DOHH2 (cell line): Measurements from ENCODE around the gene EYA2.

Experiments used
- EZH2phosphoT487 ChIP-seq: fragments of 200-600 bp; sonication (generic); IDR thresholded peaks from 2 replicates; pipeline ENCODE4 v1.6.1; 2017; ENCODE audit warnings: borderline replicate concordance, mild to moderate bottlenecking, antibody characterized with exemption, low read length, moderate library complexity, mixed read lengths
- TF ChIP-seq, protein P1 (sequence below): fragments of 200-600 bp; sonication (generic); IDR thresholded peaks from one replicate; pipeline ENCODE4 v1.5.1; 2014; ENCODE audit warnings: antibody characterized with exemption, mild to moderate bottlenecking, low read depth, low read length; ENCODE audit not compliant: poor library complexity, severe bottlenecking

DNA sequence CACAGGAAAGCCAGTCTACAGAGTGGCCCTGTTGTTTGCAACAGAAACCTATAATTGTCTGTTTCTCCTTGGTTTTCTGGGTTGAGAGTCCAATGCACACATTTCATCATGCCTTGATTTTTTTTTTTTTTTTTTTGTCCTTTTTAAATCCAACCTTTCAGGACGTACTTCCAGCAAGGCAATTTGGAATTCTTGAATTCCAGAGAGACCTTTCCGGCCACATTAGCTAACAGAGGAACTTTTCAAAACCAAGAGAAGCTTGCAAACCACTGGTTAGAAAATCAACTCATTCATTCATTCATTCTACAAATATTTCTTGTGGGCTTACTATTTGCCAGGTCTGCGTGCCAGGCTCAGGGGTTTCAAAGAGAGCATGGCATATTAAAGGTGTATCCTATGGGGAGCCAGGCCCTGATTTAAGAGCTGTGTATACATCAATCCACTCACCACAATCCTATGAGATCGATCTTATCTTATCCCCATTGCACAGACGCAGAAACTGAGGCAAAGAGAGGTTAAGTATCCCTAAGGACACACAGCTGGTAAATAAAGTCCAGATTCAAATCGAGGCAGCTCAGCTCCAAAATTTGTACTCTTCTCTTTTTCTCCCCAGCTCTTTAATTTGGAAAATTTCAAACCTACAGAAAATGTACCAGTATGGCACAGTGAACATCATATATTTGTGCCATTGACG is 43.0 kb downstream of the EYA2 start:
- TF ChIP-seq, protein P1, sequence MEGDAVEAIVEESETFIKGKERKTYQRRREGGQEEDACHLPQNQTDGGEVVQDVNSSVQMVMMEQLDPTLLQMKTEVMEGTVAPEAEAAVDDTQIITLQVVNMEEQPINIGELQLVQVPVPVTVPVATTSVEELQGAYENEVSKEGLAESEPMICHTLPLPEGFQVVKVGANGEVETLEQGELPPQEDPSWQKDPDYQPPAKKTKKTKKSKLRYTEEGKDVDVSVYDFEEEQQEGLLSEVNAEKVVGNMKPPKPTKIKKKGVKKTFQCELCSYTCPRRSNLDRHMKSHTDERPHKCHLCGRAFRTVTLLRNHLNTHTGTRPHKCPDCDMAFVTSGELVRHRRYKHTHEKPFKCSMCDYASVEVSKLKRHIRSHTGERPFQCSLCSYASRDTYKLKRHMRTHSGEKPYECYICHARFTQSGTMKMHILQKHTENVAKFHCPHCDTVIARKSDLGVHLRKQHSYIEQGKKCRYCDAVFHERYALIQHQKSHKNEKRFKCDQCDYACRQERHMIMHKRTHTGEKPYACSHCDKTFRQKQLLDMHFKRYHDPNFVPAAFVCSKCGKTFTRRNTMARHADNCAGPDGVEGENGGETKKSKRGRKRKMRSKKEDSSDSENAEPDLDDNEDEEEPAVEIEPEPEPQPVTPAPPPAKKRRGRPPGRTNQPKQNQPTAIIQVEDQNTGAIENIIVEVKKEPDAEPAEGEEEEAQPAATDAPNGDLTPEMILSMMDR: no peak
- no peak for TF ChIP-seq EZH2phosphoT487
